GM19193 (cell line): ENCODE measurements around the gene NBEA.

Experiments
- POLR2A ChIP-seq: IDR thresholded peaks from 4 replicates; pipeline ENCODE4 v1.6.1; 2011; ENCODE audit not compliant: insufficient read depth, insufficient read length; ENCODE audit errors: extremely low read depth

The NBEA gene

GRCh38 chr13:35481777-35482176 is 539.7 kb downstream of the NBEA start:
- TF ChIP-seq POLR2A, result no peak

GRCh38 chr13:35482527-35482926 is 540.5 kb downstream of the NBEA start:
- TF ChIP-seq POLR2A, result no peak

GRCh38 chr13:35483761-35484160 is 541.7 kb downstream of the NBEA start:
- no peak for TF ChIP-seq POLR2A

- no peak for TF ChIP-seq POLR2A
These were observed 542.3 kb downstream of the NBEA start for GRCh38 chr13:35484384-35484783.

GRCh38 chr13:35485424-35485823 is 543.4 kb downstream of the NBEA start:
- no peak for TF ChIP-seq POLR2A

GRCh38 chr13:35489050-35489449 is 547.0 kb downstream of the NBEA start:
- TF ChIP-seq POLR2A, result no peak

GRCh38 chr13:35496006-35496405 is 553.9 kb downstream of the NBEA start:
- TF ChIP-seq POLR2A, result no peak

GRCh38 chr13:35496761-35497386 is 554.8 kb downstream of the NBEA start:
- TF ChIP-seq POLR2A, result no peak

- TF ChIP-seq POLR2A, result no peak
These were observed 556.2 kb downstream of the NBEA start for GRCh38 chr13:35498231-35498630.

- no peak for TF ChIP-seq POLR2A
These were observed 557.2 kb downstream of the NBEA start for GRCh38 chr13:35499196-35499662.

GRCh38 chr13:35499676-35500075 is 557.6 kb downstream of the NBEA start:
- no peak for TF ChIP-seq POLR2A

- TF ChIP-seq POLR2A, result no peak
These were observed 558.1 kb downstream of the NBEA start for GRCh38 chr13:35500144-35500543.

GRCh38 chr13:35501661-35502235 is 559.7 kb downstream of the NBEA start:
- no peak for TF ChIP-seq POLR2A

GRCh38 chr13:35502456-35502855 is 560.4 kb downstream of the NBEA start:
- no peak for TF ChIP-seq POLR2A

- no peak for TF ChIP-seq POLR2A
These were observed 570.3 kb downstream of the NBEA start for GRCh38 chr13:35512271-35512920.

- TF ChIP-seq POLR2A, result no peak
These were observed 572.0 kb downstream of the NBEA start for GRCh38 chr13:35514061-35514477.
